Measurements from ENCODE around the gene CASKIN1. TPM values are rescaled to one million over a fixed set of nuclear protein-coding genes. Genes with fewer than 3 reads are reported as not detected.

The CASKIN1 gene
- total and polyA plus RNA-seq, 2 experiments from 2014 or later, result 1.0 to 6.2 TPM

DNA sequence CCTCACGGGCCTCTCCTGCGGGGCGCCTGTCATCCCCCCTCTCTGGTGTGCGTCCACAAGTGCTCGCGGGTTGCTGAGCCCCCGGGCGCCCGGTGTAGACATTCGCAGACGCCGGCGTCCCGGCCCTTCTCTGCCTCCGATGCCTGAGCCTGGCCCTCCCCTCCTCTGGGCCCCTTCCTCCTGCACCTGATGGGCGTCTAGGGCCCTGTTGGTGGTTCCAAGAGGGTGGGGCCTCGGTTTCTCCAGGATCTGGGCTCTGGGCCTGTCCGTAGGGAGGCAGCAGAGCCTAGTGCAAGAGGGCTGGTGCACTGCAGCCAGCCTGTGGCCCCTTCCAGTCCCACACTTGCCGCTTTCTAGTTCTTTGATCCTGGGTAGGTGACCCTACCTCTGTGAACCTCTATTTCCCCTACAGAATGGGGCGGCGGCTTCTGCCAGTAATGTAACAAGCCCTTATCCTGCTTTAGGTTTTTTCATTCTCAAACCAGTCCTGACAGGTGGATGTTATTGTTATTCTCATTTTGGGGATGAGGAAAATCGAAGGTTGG is 27.6 kb upstream of the CASKIN1 start:
- no peaks in the 10 kb centered on the region for H3K36me3 Mint-ChIP-seq (ENCODE audit: low read depth)
- peaks cover 13% of the 10 kb centered on the region for H3K27me3 Mint-ChIP-seq (ENCODE audit: insufficient read depth, low read depth, poor library complexity)
- H3F3A ChIP-seq (replicated peaks; ENCODE audit: low read depth), result peaks cover 5% of the 10 kb centered on the region; the same call in 1 of the 2 replicates
- peak overlapping the region; percentile 78 for H3K4me3 Mint-ChIP-seq
- H3K9me3 Mint-ChIP-seq, result no peaks in the 10 kb centered on the region
- H3K4me2 ChIP-seq, result peak overlapping the region; percentile 94
- H3K27me3 ChIP-seq (ENCODE audit: insufficient read depth), result no peaks in the 10 kb centered on the region
- H2AFZ ChIP-seq, result peak overlapping the region; percentile 85
- H3K4me1 ChIP-seq (ENCODE audit: insufficient read depth), result no peaks in the 10 kb centered on the region; the same call in 1 of the 2 replicates
- H3K9me2 ChIP-seq (ENCODE audit: insufficient read depth), result no peaks in the 10 kb centered on the region
- peaks cover 5% of the 10 kb centered on the region for H4K20me1 ChIP-seq (replicated peaks; ENCODE audit: insufficient read depth)
- TF ChIP-seq, protein P1, sequence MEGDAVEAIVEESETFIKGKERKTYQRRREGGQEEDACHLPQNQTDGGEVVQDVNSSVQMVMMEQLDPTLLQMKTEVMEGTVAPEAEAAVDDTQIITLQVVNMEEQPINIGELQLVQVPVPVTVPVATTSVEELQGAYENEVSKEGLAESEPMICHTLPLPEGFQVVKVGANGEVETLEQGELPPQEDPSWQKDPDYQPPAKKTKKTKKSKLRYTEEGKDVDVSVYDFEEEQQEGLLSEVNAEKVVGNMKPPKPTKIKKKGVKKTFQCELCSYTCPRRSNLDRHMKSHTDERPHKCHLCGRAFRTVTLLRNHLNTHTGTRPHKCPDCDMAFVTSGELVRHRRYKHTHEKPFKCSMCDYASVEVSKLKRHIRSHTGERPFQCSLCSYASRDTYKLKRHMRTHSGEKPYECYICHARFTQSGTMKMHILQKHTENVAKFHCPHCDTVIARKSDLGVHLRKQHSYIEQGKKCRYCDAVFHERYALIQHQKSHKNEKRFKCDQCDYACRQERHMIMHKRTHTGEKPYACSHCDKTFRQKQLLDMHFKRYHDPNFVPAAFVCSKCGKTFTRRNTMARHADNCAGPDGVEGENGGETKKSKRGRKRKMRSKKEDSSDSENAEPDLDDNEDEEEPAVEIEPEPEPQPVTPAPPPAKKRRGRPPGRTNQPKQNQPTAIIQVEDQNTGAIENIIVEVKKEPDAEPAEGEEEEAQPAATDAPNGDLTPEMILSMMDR (conservative IDR thresholded peaks at IDR 0.05; ENCODE audit: low read depth in 2 of 2), result no peak
- TF ChIP-seq, protein P2, sequence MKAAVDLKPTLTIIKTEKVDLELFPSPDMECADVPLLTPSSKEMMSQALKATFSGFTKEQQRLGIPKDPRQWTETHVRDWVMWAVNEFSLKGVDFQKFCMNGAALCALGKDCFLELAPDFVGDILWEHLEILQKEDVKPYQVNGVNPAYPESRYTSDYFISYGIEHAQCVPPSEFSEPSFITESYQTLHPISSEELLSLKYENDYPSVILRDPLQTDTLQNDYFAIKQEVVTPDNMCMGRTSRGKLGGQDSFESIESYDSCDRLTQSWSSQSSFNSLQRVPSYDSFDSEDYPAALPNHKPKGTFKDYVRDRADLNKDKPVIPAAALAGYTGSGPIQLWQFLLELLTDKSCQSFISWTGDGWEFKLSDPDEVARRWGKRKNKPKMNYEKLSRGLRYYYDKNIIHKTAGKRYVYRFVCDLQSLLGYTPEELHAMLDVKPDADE (IDR thresholded peaks at IDR 0.05), result no peak
- TF ChIP-seq CREB1 (CRISPR knock-in tag; IDR thresholded peaks at IDR 0.05; ENCODE audit: low read depth) (no peak), NANOG (IDR thresholded peaks at IDR 0.05; ENCODE audit: borderline replicate concordance) (no peak), EZH2 (IDR thresholded peaks at IDR 0.05; ENCODE audit: low read depth, unreplicated experiment) (no peak), ZNF331 (CRISPR knock-in tag; IDR thresholded peaks at IDR 0.05; ENCODE audit: low read depth) (no peak), EZH2phosphoT487 (IDR thresholded peaks at IDR 0.05; ENCODE audit: unreplicated experiment) (no peak), POLR2AphosphoS5 (IDR thresholded peaks at IDR 0.05; ENCODE audit: low read depth) (no peak), ZNF114 (CRISPR knock-in tag; IDR thresholded peaks at IDR 0.05) (no peak), JUNB (IDR thresholded peaks at IDR 0.05; ENCODE audit: unreplicated experiment) (no peak), STAT1 (IDR thresholded peaks at IDR 0.05; ENCODE audit: unreplicated experiment) (no peak)
- TF ChIP-seq, protein P3, sequence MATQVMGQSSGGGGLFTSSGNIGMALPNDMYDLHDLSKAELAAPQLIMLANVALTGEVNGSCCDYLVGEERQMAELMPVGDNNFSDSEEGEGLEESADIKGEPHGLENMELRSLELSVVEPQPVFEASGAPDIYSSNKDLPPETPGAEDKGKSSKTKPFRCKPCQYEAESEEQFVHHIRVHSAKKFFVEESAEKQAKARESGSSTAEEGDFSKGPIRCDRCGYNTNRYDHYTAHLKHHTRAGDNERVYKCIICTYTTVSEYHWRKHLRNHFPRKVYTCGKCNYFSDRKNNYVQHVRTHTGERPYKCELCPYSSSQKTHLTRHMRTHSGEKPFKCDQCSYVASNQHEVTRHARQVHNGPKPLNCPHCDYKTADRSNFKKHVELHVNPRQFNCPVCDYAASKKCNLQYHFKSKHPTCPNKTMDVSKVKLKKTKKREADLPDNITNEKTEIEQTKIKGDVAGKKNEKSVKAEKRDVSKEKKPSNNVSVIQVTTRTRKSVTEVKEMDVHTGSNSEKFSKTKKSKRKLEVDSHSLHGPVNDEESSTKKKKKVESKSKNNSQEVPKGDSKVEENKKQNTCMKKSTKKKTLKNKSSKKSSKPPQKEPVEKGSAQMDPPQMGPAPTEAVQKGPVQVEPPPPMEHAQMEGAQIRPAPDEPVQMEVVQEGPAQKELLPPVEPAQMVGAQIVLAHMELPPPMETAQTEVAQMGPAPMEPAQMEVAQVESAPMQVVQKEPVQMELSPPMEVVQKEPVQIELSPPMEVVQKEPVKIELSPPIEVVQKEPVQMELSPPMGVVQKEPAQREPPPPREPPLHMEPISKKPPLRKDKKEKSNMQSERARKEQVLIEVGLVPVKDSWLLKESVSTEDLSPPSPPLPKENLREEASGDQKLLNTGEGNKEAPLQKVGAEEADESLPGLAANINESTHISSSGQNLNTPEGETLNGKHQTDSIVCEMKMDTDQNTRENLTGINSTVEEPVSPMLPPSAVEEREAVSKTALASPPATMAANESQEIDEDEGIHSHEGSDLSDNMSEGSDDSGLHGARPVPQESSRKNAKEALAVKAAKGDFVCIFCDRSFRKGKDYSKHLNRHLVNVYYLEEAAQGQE (IDR thresholded peaks at IDR 0.05; ENCODE audit: unreplicated experiment), result no peak
- TF ChIP-seq, protein P4, sequence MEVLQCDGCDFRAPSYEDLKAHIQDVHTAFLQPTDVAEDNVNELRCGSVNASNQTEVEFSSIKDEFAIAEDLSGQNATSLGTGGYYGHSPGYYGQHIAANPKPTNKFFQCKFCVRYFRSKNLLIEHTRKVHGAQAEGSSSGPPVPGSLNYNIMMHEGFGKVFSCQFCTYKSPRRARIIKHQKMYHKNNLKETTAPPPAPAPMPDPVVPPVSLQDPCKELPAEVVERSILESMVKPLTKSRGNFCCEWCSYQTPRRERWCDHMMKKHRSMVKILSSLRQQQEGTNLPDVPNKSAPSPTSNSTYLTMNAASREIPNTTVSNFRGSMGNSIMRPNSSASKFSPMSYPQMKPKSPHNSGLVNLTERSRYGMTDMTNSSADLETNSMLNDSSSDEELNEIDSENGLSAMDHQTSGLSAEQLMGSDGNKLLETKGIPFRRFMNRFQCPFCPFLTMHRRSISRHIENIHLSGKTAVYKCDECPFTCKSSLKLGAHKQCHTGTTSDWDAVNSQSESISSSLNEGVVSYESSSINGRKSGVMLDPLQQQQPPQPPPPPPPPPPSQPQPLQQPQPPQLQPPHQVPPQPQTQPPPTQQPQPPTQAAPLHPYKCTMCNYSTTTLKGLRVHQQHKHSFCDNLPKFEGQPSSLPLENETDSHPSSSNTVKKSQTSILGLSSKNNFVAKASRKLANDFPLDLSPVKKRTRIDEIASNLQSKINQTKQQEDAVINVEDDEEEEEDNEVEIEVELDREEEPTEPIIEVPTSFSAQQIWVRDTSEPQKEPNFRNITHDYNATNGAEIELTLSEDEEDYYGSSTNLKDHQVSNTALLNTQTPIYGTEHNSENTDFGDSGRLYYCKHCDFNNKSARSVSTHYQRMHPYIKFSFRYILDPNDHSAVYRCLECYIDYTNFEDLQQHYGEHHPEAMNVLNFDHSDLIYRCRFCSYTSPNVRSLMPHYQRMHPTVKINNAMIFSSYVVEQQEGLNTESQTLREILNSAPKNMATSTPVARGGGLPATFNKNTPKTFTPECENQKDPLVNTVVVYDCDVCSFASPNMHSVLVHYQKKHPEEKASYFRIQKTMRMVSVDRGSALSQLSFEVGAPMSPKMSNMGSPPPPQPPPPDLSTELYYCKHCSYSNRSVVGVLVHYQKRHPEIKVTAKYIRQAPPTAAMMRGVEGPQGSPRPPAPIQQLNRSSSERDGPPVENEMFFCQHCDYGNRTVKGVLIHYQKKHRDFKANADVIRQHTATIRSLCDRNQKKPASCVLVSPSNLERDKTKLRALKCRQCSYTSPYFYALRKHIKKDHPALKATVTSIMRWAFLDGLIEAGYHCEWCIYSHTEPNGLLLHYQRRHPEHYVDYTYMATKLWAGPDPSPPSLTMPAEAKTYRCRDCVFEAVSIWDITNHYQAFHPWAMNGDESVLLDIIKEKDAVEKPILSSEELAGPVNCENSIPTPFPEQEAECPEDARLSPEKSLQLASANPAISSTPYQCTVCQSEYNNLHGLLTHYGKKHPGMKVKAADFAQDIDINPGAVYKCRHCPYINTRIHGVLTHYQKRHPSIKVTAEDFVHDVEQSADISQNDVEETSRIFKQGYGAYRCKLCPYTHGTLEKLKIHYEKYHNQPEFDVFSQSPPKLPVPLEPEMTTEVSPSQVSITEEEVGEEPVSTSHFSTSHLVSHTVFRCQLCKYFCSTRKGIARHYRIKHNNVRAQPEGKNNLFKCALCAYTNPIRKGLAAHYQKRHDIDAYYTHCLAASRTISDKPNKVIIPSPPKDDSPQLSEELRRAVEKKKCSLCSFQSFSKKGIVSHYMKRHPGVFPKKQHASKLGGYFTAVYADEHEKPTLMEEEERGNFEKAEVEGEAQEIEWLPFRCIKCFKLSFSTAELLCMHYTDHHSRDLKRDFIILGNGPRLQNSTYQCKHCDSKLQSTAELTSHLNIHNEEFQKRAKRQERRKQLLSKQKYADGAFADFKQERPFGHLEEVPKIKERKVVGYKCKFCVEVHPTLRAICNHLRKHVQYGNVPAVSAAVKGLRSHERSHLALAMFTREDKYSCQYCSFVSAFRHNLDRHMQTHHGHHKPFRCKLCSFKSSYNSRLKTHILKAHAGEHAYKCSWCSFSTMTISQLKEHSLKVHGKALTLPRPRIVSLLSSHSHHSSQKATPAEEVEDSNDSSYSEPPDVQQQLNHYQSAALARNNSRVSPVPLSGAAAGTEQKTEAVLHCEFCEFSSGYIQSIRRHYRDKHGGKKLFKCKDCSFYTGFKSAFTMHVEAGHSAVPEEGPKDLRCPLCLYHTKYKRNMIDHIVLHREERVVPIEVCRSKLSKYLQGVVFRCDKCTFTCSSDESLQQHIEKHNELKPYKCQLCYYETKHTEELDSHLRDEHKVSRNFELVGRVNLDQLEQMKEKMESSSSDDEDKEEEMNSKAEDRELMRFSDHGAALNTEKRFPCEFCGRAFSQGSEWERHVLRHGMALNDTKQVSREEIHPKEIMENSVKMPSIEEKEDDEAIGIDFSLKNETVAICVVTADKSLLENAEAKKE (CRISPR knock-in tag; IDR thresholded peaks at IDR 0.05), result no peak
- H3K27ac ChIP-seq (ENCODE audit: low read depth), result peak overlapping the region; percentile 81; the same call in 1 of the 2 replicates
- no peaks in the 10 kb centered on the region; the same call in 2 of the 3 replicates for H3K4me1 Mint-ChIP-seq
- peak; percentile 59 for DNase-seq (ENCODE audit: low spot score)
- peak overlapping the region; percentile 18; the same call in 1 of the 2 replicates for H3K27ac Mint-ChIP-seq
- peak; percentile 54 for ATAC-seq
- peak overlapping the region; percentile 98 for H3K4me3 ChIP-seq
- H3K79me2 ChIP-seq (replicated peaks; ENCODE audit: insufficient read depth), result peaks cover 44% of the 10 kb centered on the region
- H3K36me3 ChIP-seq (ENCODE audit: insufficient read depth), result no peaks in the 10 kb centered on the region

All from GM23338 (cell line).